GM23338 (cell line): ENCODE measurements around the gene ABAT. TPM values are rescaled to one million over a fixed set of nuclear protein-coding genes. Genes with fewer than 3 reads are reported as not detected.

ENCODE experiments used
- CREB1 ChIP-seq: fragments of 250-450 bp; sonication (Bioruptor Pico); IDR thresholded peaks from 2 replicates; pipeline ENCODE4 v1.5.0; 2020; ENCODE audit warnings: low read depth, mild to moderate bottlenecking, moderate library complexity
- EZH2phosphoT487 ChIP-seq: fragments of 200-600 bp; sonication (generic); IDR thresholded peaks from one replicate; pipeline ENCODE4 v1.8.1; 2018; ENCODE audit warnings: antibody characterized with exemption; ENCODE audit not compliant: unreplicated experiment
- JUNB ChIP-seq: IDR thresholded peaks from one replicate; pipeline ENCODE4 v1.6.1; 2016; ENCODE audit warnings: antibody characterized with exemption; ENCODE audit not compliant: unreplicated experiment
- NANOG ChIP-seq: IDR thresholded peaks from 2 replicates; pipeline ENCODE4 v1.6.1; 2016; ENCODE audit warnings: antibody characterized with exemption, borderline replicate concordance
- STAT1 ChIP-seq: IDR thresholded peaks from one replicate; pipeline ENCODE4 v1.6.1; 2016; ENCODE audit warnings: antibody characterized with exemption; ENCODE audit not compliant: unreplicated experiment
- ZNF114 ChIP-seq: fragments of 250-450 bp; sonication (Bioruptor Pico); IDR thresholded peaks from 2 replicates; pipeline ENCODE4 v1.5.0; 2020; ENCODE audit warnings: mild to moderate bottlenecking, moderate library complexity
- ZNF331 ChIP-seq: fragments of 250-450 bp; sonication (Bioruptor Pico); IDR thresholded peaks from 2 replicates; pipeline ENCODE4 v1.5.0; 2020; ENCODE audit warnings: low read depth, mild to moderate bottlenecking, moderate library complexity
- polyA plus RNA-seq: library from polyadenylated mRNA; unstranded; fragments of >200 nt; fragmentation: Nextera tagmentation; extraction: Ambion mirVana; gene quantifications from 2 replicates; pipeline ENCODE4 v1.2.1, GENCODE V29; 2016
- total RNA-seq: library from RNA; depleted of rRNA; stranded (reverse); fragments of >200 nt; shearing (Covaris generic); gene quantifications from 2 replicates; pipeline ENCODE4 v1.2.3, GENCODE V29; 2014
- TF ChIP-seq, protein P1 (sequence below): fragments of 250-450 bp; sonication (Bioruptor Pico); IDR thresholded peaks from 2 replicates; pipeline ENCODE4 v1.5.0; 2020; ENCODE audit warnings: mild to moderate bottlenecking, moderate library complexity
- TF ChIP-seq, protein P2 (sequence below): IDR thresholded peaks from 2 replicates; pipeline ENCODE4 v1.6.1; 2016; ENCODE audit warnings: antibody characterized with exemption

ABAT gene
- total and polyA plus RNA-seq, 2 experiments from 2014 or later = 4.4 to 8.8 TPM

DNA sequence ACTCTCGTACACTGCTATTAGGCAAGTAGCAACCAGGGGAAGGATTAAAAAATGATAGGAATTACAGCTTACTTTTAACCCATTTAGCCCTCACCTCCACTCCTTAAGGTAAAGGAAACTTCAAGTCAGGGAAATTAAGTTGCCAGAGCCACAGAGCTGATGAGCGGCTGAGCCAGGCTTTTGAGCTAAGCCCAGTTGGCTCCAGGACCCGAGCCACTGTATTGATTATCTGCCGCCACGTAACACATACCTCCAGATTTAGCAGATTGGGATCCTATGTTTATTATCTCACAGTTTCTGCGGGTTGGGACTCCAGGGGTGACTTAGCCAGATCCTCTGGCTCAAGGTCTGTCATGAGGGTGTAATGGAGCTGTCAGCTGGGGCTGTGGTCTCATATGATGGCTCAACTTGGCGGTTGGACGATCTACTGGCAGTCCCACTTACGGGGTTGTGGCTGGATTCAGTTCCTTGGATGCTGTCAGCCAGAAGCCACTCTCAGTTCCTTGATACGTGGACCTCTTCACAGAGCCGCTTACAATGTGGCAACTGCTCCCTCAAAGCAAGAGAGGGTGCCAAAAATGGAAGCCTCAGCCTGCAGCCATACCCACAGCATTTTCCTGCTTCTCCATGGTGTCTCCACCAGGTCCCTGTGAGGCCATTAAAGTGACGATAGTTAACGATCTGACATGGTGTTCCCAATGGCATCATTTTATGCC, 65.7 kb downstream of the ABAT start (continued):
- TF ChIP-seq, protein P1, sequence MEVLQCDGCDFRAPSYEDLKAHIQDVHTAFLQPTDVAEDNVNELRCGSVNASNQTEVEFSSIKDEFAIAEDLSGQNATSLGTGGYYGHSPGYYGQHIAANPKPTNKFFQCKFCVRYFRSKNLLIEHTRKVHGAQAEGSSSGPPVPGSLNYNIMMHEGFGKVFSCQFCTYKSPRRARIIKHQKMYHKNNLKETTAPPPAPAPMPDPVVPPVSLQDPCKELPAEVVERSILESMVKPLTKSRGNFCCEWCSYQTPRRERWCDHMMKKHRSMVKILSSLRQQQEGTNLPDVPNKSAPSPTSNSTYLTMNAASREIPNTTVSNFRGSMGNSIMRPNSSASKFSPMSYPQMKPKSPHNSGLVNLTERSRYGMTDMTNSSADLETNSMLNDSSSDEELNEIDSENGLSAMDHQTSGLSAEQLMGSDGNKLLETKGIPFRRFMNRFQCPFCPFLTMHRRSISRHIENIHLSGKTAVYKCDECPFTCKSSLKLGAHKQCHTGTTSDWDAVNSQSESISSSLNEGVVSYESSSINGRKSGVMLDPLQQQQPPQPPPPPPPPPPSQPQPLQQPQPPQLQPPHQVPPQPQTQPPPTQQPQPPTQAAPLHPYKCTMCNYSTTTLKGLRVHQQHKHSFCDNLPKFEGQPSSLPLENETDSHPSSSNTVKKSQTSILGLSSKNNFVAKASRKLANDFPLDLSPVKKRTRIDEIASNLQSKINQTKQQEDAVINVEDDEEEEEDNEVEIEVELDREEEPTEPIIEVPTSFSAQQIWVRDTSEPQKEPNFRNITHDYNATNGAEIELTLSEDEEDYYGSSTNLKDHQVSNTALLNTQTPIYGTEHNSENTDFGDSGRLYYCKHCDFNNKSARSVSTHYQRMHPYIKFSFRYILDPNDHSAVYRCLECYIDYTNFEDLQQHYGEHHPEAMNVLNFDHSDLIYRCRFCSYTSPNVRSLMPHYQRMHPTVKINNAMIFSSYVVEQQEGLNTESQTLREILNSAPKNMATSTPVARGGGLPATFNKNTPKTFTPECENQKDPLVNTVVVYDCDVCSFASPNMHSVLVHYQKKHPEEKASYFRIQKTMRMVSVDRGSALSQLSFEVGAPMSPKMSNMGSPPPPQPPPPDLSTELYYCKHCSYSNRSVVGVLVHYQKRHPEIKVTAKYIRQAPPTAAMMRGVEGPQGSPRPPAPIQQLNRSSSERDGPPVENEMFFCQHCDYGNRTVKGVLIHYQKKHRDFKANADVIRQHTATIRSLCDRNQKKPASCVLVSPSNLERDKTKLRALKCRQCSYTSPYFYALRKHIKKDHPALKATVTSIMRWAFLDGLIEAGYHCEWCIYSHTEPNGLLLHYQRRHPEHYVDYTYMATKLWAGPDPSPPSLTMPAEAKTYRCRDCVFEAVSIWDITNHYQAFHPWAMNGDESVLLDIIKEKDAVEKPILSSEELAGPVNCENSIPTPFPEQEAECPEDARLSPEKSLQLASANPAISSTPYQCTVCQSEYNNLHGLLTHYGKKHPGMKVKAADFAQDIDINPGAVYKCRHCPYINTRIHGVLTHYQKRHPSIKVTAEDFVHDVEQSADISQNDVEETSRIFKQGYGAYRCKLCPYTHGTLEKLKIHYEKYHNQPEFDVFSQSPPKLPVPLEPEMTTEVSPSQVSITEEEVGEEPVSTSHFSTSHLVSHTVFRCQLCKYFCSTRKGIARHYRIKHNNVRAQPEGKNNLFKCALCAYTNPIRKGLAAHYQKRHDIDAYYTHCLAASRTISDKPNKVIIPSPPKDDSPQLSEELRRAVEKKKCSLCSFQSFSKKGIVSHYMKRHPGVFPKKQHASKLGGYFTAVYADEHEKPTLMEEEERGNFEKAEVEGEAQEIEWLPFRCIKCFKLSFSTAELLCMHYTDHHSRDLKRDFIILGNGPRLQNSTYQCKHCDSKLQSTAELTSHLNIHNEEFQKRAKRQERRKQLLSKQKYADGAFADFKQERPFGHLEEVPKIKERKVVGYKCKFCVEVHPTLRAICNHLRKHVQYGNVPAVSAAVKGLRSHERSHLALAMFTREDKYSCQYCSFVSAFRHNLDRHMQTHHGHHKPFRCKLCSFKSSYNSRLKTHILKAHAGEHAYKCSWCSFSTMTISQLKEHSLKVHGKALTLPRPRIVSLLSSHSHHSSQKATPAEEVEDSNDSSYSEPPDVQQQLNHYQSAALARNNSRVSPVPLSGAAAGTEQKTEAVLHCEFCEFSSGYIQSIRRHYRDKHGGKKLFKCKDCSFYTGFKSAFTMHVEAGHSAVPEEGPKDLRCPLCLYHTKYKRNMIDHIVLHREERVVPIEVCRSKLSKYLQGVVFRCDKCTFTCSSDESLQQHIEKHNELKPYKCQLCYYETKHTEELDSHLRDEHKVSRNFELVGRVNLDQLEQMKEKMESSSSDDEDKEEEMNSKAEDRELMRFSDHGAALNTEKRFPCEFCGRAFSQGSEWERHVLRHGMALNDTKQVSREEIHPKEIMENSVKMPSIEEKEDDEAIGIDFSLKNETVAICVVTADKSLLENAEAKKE = no peak
- TF ChIP-seq JUNB = no peak
- TF ChIP-seq STAT1 = no peak
- no peak for TF ChIP-seq ZNF331 (CRISPR knock-in tag)
- no peak for TF ChIP-seq NANOG
- TF ChIP-seq, protein P2, sequence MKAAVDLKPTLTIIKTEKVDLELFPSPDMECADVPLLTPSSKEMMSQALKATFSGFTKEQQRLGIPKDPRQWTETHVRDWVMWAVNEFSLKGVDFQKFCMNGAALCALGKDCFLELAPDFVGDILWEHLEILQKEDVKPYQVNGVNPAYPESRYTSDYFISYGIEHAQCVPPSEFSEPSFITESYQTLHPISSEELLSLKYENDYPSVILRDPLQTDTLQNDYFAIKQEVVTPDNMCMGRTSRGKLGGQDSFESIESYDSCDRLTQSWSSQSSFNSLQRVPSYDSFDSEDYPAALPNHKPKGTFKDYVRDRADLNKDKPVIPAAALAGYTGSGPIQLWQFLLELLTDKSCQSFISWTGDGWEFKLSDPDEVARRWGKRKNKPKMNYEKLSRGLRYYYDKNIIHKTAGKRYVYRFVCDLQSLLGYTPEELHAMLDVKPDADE = no peak
- TF ChIP-seq EZH2phosphoT487 = no peak
- no peak for TF ChIP-seq CREB1 (CRISPR knock-in tag)
- no peak for TF ChIP-seq ZNF114 (CRISPR knock-in tag)
